GOT3 (cell line): ENCODE data around the gene KCNC3.

Experiments
- DNase-seq: peaks from one replicate; lab custom pipeline; 2025; ENCODE audit warnings: mixed read lengths; lab: John Stamatoyannopoulos, UW

The KCNC3 gene

DNA sequence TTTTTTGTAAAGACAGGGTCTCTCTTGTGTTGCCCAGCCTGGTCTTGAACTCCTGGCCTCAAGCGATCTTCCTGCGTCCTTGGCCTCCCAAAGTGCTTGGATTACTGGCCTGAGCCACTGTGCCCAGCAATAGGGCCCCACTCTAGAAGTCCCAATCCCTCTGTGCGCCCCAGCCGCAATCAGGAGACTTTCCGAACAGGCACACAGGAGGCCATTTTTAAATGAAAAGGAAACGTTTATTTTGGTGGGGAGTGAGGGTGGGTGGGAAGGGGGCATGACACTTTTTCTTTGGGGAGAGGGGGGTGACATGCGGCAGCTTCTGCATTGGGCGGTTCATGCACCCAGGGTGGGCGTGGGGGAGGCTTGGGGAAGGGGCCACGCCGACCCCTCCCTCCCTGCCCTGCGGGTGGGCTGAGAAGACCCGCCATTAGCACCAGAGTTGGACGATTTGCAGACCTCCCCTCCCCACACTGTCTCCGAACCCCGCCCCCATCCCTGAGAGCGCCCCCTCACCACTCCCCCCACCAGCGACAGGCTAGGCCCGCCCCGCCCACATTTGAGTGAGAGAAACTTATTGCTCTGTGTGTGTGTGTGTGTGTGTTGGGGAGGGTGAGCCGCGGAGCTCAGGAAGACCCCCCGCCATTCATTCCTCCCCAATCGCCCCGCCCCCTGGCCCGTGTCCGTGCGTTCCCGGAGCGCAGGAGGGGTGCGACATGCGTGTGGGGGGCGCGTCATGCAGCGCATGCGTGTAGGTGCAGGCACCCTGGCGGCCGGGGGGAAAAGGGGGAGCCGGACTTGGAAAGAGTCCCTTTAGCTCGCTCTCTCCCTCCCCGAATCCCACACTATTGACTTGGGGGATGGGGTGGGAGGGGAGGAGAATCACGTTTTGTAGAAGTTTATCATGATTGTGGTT, 17.2 kb downstream of the KCNC3 start:
- no peak for DNase-seq

DNA sequence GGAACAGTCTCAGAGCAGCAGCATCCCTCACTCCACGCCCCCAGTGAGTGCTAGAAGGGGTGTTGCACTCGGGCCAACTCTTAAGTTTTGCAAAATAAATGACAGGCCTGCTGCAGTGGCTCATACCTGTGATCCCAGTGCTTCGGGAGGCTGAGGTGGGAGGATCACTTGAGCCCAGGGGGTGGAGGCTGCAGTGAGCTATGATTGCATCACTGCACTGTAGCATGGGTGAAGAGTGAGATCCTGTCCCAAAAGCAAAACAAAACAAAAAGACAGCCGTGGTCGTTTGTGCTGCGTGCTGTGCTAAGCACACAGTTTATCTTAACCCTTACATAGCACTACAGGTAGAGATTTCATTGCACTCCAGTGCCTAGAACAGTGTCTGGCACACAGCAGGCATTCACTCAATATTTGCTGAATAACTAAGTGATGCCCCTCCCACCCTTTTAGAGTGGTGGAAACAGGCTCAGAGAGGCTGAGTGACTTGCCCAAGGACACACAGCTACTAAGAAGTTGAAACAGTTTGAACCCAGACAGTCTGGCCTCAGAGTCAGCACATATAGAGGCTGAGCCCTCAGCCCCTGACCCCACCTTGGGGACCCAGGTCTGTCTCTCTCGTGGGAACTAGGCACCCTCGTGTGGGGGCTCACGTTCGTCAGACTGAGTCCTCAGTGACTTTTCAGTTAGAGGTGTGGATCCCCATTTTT, 18.3 kb downstream of the KCNC3 start:
- DNase-seq, result no peak

DNA sequence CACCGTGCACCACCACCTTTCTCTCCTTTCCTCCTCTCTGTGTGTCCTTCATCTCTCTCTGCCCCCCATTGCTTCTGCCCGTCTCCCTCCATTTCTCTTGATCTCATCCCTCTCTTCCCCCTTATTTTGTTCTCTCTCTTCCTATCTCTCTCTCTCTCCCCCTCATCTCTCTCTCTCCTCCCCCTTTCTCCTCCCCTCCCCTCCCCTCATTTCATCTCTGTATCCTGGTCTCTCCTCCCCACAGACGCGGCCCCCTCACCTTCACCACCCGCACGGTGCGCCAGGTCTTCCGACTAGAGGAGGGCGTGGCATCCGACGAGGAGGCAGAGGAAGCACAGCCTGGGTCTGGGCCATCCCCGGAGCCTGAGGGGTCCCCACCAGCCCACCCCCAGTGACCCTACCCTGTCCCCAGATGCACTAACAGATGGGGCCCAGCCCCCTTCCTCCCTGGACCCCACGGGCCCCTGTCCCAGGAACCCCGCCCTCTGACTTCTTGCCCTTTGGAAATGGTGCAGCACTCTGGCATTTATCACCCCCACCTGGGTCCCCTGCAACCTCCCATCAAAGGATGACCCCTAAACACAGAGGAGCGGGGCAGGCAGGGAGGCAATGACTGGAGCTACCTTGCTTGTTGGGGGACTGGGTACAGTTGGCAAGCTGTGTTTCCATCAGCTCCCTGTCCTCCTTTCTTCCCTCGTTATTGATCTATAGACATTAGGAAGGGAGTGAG, 19.6 kb downstream of the KCNC3 start:
- no peak for DNase-seq

DNA sequence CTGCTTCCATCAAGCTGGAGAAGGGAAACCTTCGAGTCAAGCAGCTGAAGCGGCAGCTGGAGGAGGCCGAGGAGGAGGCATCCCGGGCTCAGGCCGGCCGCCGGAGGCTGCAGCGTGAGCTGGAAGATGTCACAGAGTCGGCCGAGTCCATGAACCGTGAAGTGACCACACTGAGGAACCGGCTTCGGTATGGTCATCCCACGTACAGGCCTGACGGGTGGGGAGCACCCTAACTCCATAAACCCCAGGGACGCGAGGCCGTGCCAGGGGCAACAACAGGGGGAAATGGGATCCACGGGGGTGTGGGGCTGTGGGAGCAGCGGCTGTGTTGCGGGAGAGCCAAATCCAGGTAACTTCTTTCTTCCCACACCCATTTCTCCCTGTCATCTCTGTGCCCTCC, 20.2 kb downstream of the KCNC3 start:
- no peak for DNase-seq

DNA sequence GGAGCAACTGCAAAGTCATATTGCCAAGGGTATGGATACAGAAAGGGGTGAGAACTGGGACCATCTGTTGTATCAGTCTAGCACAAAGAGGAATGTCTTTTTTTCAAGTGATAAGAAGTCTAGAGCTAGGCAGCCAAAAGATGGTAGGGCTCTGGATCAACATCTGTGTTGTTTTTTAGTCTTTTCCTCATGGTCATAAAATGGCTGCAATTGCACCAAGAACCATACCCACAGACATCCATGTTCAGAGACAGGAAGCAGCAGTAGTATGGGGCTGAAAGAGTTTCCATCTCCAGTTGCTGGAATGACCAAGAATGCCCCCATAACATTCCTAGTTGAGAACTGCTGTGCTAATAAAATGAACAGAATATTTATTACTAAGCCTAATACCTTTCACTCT, 25.6 kb downstream of the KCNC3 start:
- DNase-seq, result no peak

DNA sequence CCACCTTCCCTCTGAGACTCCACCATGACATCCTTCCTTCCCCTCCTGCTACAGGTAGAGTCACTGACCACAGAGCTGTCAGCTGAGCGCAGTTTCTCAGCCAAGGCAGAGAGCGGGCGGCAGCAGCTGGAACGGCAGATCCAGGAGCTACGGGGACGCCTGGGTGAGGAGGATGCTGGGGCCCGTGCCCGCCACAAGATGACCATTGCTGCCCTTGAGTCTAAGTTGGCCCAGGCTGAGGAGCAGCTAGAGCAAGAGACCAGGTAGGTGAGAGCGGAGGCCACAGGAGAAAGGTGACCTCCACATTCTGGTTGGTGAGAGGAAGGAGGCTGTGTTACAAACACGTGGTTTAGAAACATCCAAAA, 27.6 kb downstream of the KCNC3 start:
- DNase-seq, result no peak

DNA sequence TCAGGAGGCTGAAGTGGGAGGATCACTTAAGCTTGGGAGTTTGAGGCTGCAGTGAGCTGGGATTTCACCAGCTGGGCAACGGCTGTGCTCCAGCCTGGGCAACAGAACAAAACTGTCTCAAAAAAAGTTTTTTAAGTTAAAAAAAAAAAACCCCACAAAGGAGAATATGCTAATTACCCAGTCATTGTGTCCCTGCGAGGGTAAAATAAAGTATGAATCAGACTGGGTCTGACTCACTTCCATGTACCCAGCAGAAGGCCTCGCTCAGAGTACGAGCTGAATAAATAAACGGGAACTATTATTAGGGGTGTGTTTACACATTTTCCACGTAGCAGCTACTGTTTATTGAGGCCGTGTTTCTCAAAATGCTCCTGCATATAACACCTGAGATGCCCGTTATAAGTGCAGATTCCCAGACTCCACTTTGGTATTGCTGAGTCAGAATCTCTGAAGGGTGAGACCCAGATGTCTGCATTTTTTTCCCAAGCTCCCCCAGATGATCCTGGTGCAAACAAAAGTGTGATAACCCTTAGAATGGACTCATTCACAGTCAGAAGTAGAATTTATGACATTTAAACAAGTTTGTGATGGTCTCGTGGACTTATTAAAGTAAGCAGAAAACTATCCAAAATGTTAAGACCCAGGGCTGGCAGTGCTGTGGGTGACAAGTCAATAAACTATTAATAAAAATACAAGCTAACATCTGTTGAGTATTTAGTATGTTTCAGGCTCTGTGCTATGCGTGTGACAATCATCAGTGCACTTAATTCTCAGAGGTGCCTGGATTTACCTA, 28.2 kb downstream of the KCNC3 start:
- no peak for DNase-seq

DNA sequence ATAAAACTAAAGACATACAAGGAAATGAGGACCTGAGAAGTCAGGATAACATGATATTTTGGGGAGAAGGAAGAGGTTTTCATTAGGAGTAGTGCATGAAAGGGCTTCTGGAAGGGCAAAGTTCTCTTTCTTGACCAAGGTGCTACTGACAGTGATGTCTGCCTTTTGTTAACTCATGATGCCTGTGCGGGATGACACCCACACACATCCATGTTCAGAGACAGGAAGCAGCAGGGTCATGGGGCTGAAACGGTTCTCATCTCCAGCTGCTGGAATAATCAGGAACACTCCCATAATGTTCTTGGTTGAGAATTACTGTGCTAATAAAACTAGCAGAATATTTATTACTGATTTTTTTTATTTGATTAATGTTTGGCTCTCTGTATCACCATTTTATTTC, 29.1 kb downstream of the KCNC3 start:
- DNase-seq, result no peak

DNA sequence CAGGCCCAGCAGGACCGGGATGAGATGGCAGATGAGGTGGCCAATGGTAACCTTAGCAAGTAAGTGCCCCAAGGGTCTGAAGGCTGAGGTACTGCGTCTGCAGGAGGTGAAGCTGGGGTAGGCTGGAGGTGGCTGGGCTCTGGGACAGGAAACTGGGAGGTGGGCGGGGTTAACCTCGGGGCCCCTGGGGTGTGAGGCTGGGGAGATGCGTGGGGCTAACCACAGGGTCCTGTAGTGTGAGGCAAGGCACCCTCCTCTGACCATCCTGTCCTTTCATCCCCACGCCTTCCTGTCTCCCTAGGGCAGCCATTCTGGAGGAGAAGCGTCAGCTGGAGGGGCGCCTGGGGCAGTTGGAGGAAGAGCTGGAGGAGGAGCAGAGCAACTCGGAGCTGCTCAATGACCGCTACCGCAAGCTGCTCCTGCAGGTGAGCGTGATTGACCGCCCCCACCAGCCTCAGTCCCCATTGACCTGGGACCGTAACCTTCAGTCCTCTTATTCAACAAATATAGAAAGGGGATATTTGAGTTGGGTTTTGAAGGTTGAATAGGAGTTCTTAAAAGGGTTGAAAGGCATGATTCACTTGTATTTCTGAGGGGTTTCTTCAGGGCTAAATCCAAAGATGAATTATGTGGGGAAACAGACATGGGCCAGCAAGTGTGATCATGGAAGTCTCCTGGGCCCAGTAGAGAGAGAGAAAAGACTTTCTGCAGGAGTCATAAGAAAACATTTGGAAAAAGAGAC, 35.7 kb downstream of the KCNC3 start:
- no peak for DNase-seq

DNA sequence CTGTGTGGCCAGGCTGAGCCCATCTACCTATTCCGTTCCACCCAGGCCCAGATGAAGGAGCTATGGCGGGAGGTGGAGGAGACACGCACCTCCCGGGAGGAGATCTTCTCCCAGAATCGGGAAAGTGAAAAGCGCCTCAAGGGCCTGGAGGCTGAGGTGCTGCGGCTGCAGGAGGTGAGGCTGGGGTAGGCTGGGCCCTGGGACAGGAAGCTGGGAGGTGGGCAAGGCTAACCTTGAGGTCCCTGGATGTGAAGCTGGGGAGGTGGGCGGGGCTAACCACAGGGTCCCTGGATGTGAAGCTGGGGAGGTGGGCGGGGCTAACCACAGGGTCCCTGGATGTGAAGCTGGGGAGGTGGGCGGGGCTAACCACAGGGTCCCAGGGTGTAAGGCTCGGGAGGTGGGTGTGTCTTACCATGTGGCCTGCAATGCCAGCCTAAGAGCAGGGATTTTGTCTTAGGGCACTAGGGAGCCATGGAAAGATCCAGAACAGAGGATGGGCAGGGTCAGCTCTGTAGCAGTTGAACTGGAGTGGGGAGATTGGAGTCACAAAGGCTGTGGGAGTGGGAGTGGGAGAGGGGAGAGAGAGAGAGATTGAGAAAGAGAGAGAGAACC, 36.9 kb downstream of the KCNC3 start:
- no peak for DNase-seq

DNA sequence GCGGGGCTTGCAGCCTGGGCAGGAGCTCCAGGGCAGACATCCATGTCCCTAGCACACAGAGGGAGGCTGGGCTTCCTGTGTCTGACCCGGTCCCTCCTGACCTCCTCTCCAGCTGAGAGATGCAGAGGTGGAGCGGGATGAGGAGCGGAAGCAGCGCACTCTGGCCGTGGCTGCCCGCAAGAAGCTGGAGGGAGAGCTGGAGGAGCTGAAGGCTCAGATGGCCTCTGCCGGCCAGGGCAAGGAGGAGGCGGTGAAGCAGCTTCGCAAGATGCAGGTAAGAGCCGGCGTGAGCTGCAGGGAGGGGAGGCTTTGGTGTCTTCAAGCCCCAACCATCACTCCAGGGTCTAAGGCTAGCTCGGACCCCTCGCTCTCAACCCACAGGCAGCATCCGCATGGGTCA, 38.4 kb downstream of the KCNC3 start:
- no peak for DNase-seq

DNA sequence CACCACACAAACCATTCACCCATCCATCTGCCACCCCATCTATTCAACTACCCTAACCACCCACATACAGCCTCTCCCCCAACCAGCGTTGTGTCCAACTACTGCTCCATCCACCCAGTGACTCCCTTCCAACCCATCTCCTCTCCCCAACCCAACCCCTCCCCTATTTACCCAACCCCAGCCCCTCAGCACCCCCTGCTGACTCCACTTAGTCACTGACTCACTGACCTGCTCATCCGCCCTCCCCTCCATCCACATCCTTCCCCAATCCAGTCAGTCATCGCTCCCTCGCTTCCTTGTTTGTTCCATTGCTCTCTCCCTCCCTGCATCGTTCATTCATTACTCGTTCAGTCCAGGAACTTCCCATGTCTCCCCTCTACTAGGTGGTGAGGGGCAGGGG, 39.2 kb downstream of the KCNC3 start:
- no peak for DNase-seq

DNA sequence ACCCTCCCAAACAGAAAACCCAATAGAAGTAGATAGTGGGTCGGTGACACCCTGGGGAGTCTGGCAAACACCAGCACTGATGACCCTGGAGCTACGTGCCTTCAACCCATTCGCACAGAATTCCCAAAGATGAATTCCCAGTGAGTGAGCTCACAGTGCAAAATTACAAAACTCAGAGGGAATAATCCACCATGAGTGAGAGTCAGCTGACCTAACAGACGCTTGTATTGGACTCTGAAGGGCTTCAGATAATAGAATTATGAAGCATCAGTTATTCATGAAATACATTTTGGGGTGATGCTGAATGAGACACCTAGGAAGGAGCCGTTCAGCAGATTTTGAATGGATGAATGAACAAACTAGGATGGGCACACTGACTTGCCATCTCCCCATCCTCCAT, 40.2 kb downstream of the KCNC3 start:
- DNase-seq, result no peak

DNA sequence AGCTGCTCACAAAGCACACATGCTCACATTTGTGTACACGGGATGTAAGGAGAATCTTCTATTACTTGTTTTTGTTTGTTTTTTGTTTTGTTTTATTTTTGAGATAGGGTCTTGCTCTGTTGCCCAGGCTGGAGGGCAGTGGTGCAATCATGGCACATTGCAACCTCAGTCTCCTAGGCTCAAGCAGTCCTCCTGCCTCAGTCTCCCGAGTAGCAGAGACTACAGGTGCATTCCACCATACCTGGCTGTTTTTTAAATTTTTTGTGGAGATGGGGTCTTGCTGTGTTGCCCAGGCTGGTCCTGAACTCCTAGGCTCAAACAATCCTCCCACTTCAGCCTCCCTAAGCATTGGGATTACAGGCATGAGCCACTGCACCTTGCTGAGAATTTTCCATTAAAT, 41.8 kb downstream of the KCNC3 start:
- no peak for DNase-seq

DNA sequence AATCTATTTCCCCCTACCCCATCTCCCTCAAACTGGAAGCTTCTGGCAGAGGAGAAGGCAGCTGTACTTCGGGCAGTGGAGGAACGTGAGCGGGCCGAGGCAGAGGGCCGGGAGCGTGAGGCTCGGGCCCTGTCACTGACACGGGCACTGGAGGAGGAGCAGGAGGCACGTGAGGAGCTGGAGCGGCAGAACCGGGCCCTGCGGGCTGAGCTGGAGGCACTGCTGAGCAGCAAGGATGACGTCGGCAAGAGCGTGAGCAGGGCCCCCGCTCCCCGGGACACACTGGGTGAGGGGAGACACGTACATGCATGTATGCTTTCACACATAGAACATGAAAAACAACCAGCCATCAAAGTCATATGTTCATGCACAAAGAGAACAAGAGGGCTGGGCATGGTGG, 42.7 kb downstream of the KCNC3 start:
- no peak for DNase-seq

DNA sequence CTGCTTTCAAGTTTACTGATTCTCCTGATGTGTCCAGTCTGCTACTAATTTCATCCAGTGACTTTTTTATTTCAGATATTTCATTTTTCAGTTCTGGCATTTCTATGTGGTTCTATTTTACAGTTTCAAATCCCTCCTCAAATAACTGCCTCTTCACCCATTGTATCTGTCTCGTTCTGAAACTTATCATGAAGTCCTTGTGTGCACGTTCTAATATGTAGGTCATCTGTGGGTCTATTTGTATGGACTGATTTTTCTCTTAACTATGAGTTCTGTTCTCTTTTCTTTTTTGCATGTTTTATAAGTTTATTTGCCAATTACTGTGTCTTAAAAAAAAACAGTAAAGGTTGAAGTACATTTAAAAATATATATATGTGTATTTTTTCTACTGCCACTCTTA, 43.3 kb downstream of the KCNC3 start:
- DNase-seq, result no peak

DNA sequence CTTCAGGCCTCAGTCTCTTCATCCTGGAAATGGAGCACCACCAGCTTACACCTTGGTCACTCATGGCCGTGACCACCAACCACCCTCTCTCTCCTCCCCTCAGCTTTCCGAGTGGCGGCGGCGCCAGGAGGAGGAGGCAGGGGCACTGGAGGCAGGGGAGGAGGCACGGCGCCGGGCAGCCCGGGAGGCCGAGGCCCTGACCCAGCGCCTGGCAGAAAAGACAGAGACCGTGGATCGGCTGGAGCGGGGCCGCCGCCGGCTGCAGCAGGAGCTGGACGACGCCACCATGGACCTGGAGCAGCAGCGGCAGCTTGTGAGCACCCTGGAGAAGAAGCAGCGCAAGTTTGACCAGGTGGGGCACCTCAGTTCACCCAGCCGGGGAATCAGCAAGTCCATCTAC, 47.7 kb downstream of the KCNC3 start:
- DNase-seq, result no peak

DNA sequence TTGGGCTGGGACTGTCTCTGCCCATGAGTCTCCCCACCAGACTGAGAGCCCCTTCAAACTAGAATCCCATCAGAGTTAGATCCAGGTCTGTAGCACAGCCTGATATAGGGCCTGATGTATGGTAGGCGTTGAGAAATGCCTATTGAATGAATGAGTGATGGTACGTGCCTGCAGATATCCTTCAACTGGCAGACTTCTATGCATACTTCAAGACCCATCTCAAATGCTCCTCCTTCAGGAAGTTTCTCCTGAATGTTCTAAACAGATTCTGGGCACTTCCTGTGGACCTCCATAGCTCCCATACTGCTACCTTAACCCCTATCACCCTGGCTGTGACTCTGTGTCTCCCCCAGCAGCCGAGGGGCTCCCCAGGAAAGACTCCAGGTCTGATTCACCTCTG, 48.2 kb downstream of the KCNC3 start:
- no peak for DNase-seq

DNA sequence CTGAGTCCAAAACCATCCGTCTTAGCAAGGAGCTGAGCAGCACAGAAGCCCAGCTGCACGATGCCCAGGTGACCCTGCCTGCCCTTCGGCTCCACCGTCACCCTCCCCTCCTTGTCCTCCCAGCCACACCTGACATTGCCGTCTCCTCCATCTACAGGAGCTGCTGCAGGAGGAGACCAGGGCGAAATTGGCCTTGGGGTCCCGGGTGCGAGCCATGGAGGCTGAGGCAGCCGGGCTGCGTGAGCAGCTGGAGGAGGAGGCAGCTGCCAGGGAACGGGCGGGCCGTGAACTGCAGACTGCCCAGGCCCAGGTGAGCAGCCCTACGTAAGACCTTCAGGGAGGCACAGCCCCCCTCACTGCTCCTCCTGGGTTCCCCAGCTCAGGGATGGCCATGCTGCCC, 49.1 kb downstream of the KCNC3 start:
- no peak for DNase-seq

DNA sequence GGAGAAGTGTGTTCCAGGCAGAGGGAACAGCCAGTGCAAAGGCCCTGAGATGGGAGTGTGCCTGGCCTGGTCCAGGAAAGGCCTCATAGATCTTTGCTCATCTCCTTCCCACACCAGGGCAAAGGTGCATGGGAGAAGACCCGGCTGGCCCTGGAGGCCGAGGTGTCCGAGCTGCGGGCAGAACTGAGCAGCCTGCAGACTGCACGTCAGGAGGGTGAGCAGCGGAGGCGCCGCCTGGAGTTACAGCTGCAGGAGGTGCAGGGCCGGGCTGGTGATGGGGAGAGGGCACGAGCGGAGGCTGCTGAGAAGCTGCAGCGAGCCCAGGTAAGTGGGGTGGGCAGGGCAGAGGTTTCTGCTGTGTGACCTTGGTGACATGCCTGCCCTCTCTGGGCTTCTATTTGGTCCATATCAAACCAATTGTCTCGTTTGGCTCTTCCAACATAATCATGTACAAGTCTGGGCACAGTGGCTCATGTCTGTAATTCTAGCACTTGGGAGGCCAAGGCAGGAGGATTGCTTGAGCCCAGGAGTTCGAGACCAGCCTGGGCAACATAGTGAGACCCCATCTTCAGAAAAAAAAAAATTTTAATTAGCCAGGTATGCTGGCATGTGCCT, 51.1 kb downstream of the KCNC3 start:
- DNase-seq, result no peak
